Activated naive CD8-positive, alpha-beta T cell (primary cell): ENCODE measurements around the gene PRIM2.
"Not testable (repeated sequence)": the region's sequence is repeated elsewhere in the genome, so short reads cannot be mapped to it uniquely, and the experiment has no call there.

Experiments used
- H3K27ac Mint-ChIP-seq: one replicate; pipeline ENCODE4 v1.8.0; 2021; ENCODE audit warnings: mixed read lengths
- H3K27me3 Mint-ChIP-seq: one replicate; pipeline ENCODE4 v1.8.0; 2021; ENCODE audit warnings: mixed read lengths
- H3K36me3 Mint-ChIP-seq: one replicate; pipeline ENCODE4 v1.8.0; 2021; ENCODE audit warnings: mixed read lengths
- H3K4me1 Mint-ChIP-seq: one replicate; pipeline ENCODE4 v1.8.0; 2021; ENCODE audit warnings: low read depth, mixed read lengths
- H3K4me3 Mint-ChIP-seq: one replicate; pipeline ENCODE4 v1.8.0; 2021; ENCODE audit warnings: mild to moderate bottlenecking, mixed read lengths
- H3K9me3 Mint-ChIP-seq: one replicate; pipeline ENCODE4 v1.8.0; 2021; ENCODE audit warnings: low read depth, mixed read lengths

PRIM2 gene

GRCh38 chr6:57579489-57579888, 262.1 kb downstream of the PRIM2 start:
- H3K27ac Mint-ChIP-seq, H3K4me1 Mint-ChIP-seq, H3K4me3 Mint-ChIP-seq, H3K36me3 Mint-ChIP-seq, H3K9me3 Mint-ChIP-seq, H3K27me3 Mint-ChIP-seq: not testable (repeated sequence)

GRCh38 chr6:57581586-57581985, 264.2 kb downstream of the PRIM2 start:
- H3K4me1 Mint-ChIP-seq, H3K4me3 Mint-ChIP-seq, H3K36me3 Mint-ChIP-seq, H3K27ac Mint-ChIP-seq, H3K27me3 Mint-ChIP-seq, H3K9me3 Mint-ChIP-seq: not testable (repeated sequence)

- not testable (repeated sequence) for H3K27ac Mint-ChIP-seq, H3K4me1 Mint-ChIP-seq, H3K9me3 Mint-ChIP-seq, H3K27me3 Mint-ChIP-seq, H3K4me3 Mint-ChIP-seq
- H3K36me3 Mint-ChIP-seq, result peaks cover 12% of the 10 kb centered on the region
Measured at GRCh38 chr6:57601105-57601504, 283.7 kb downstream of the PRIM2 start.

- not testable (repeated sequence) for H3K9me3 Mint-ChIP-seq, H3K27me3 Mint-ChIP-seq, H3K4me3 Mint-ChIP-seq, H3K4me1 Mint-ChIP-seq, H3K27ac Mint-ChIP-seq
- H3K36me3 Mint-ChIP-seq, result peaks cover 26% of the 10 kb centered on the region
Measured at GRCh38 chr6:57605303-57605702, 287.9 kb downstream of the PRIM2 start.

GRCh38 chr6:57606331-57606730, 288.9 kb downstream of the PRIM2 start:
- H3K4me1 Mint-ChIP-seq, H3K9me3 Mint-ChIP-seq, H3K4me3 Mint-ChIP-seq, H3K27me3 Mint-ChIP-seq, H3K27ac Mint-ChIP-seq: not testable (repeated sequence)
- H3K36me3 Mint-ChIP-seq, result peaks cover 21% of the 10 kb centered on the region

- not testable (repeated sequence) for H3K4me1 Mint-ChIP-seq, H3K9me3 Mint-ChIP-seq, H3K4me3 Mint-ChIP-seq, H3K27me3 Mint-ChIP-seq, H3K27ac Mint-ChIP-seq
- peaks cover 20% of the 10 kb centered on the region for H3K36me3 Mint-ChIP-seq
Measured at GRCh38 chr6:57610612-57611011, 293.2 kb downstream of the PRIM2 start.

GRCh38 chr6:57618959-57619358, 301.5 kb downstream of the PRIM2 start:
- H3K27me3 Mint-ChIP-seq, H3K27ac Mint-ChIP-seq, H3K4me3 Mint-ChIP-seq, H3K9me3 Mint-ChIP-seq: not testable (repeated sequence)
- Mint-ChIP-seq H3K4me1 (peaks cover 11% of the 10 kb centered on the region), H3K36me3 (peaks cover 15% of the 10 kb centered on the region)

- not testable (repeated sequence) for H3K27me3 Mint-ChIP-seq, H3K9me3 Mint-ChIP-seq, H3K4me3 Mint-ChIP-seq, H3K27ac Mint-ChIP-seq, H3K4me1 Mint-ChIP-seq
- H3K36me3 Mint-ChIP-seq, result peaks cover 23% of the 10 kb centered on the region
Measured at GRCh38 chr6:57631773-57632172, 314.3 kb downstream of the PRIM2 start.

GRCh38 chr6:57658526-57658925, 341.1 kb downstream of the PRIM2 start:
- H3K9me3 Mint-ChIP-seq, H3K27me3 Mint-ChIP-seq, H3K4me3 Mint-ChIP-seq, H3K36me3 Mint-ChIP-seq, H3K4me1 Mint-ChIP-seq, H3K27ac Mint-ChIP-seq: not testable (repeated sequence)

GRCh38 chr6:57659794-57660193, 342.4 kb downstream of the PRIM2 start:
- H3K4me1 Mint-ChIP-seq, H3K36me3 Mint-ChIP-seq, H3K27me3 Mint-ChIP-seq, H3K9me3 Mint-ChIP-seq, H3K4me3 Mint-ChIP-seq, H3K27ac Mint-ChIP-seq: not testable (repeated sequence)

GRCh38 chr6:57660940-57661339, 343.5 kb downstream of the PRIM2 start:
- H3K9me3 Mint-ChIP-seq, H3K4me3 Mint-ChIP-seq, H3K4me1 Mint-ChIP-seq, H3K27me3 Mint-ChIP-seq, H3K36me3 Mint-ChIP-seq, H3K27ac Mint-ChIP-seq: not testable (repeated sequence)

GRCh38 chr6:57668108-57668507, 350.7 kb downstream of the PRIM2 start:
- not testable (repeated sequence) for H3K27me3 Mint-ChIP-seq, H3K27ac Mint-ChIP-seq, H3K4me3 Mint-ChIP-seq, H3K36me3 Mint-ChIP-seq, H3K4me1 Mint-ChIP-seq, H3K9me3 Mint-ChIP-seq

GRCh38 chr6:57671237-57671636, 353.8 kb downstream of the PRIM2 start:
- H3K4me1 Mint-ChIP-seq, H3K36me3 Mint-ChIP-seq, H3K27me3 Mint-ChIP-seq, H3K27ac Mint-ChIP-seq, H3K9me3 Mint-ChIP-seq, H3K4me3 Mint-ChIP-seq: not testable (repeated sequence)

GRCh38 chr6:57671937-57672627, 354.7 kb downstream of the PRIM2 start:
- H3K27me3 Mint-ChIP-seq, H3K27ac Mint-ChIP-seq, H3K4me1 Mint-ChIP-seq, H3K4me3 Mint-ChIP-seq, H3K9me3 Mint-ChIP-seq, H3K36me3 Mint-ChIP-seq: not testable (repeated sequence)

- not testable (repeated sequence) for H3K4me3 Mint-ChIP-seq, H3K36me3 Mint-ChIP-seq, H3K27ac Mint-ChIP-seq, H3K27me3 Mint-ChIP-seq, H3K9me3 Mint-ChIP-seq, H3K4me1 Mint-ChIP-seq
Measured at GRCh38 chr6:57673281-57673680, 355.9 kb downstream of the PRIM2 start.

- not testable (repeated sequence) for H3K36me3 Mint-ChIP-seq, H3K27me3 Mint-ChIP-seq, H3K9me3 Mint-ChIP-seq, H3K4me3 Mint-ChIP-seq, H3K4me1 Mint-ChIP-seq, H3K27ac Mint-ChIP-seq
Measured at GRCh38 chr6:57675386-57675785, 358.0 kb downstream of the PRIM2 start.

- H3K27me3 Mint-ChIP-seq, H3K9me3 Mint-ChIP-seq, H3K36me3 Mint-ChIP-seq, H3K27ac Mint-ChIP-seq, H3K4me1 Mint-ChIP-seq, H3K4me3 Mint-ChIP-seq: not testable (repeated sequence)
Measured at GRCh38 chr6:57696382-57696781, 379.0 kb downstream of the PRIM2 start.
